ENCODE data around the gene KRT10.
"Not testable (repeated sequence)": the region's sequence is repeated elsewhere in the genome, so short reads cannot be mapped to it uniquely, and the experiment has no call there.

The KRT10 gene

GRCh38 chr17:40822132-40822812 lies at the start of gene KRT10:
Gene KRT10 (minus strand): TSS chr17:40822614. CDS start chr17:40822585, 29 bp downstream.
- no peak for DNase-seq (ENCODE audit: low read depth in 1 of 2, low spot score in 1 of 2)

GRCh38 chr17:40871316-40871715 lies 48.9 kb upstream of the KRT10 start:
- no peak for DNase-seq (ENCODE audit: low read depth in 1 of 2, low spot score in 1 of 2)

- no peak for DNase-seq (ENCODE audit: low read depth in 1 of 2, low spot score in 1 of 2)
These were observed 47.7 kb upstream of the KRT10 start for GRCh38 chr17:40870136-40870535.

GRCh38 chr17:40866838-40867237 lies 44.4 kb upstream of the KRT10 start, which contains the start of gene KRT12:
Gene KRT12 (minus strand): TSS chr17:40867223. CDS start chr17:40867186, 37 bp downstream.
- no peak for DNase-seq (ENCODE audit: low read depth in 1 of 2, low spot score in 1 of 2)

GRCh38 chr17:40864661-40865390 lies 42.4 kb upstream of the KRT10 start:
- DNase-seq (ENCODE audit: low read depth in 1 of 2, low spot score in 1 of 2), result no peak

GRCh38 chr17:40862985-40863733 lies 40.7 kb upstream of the KRT10 start:
- no peak for DNase-seq (ENCODE audit: low read depth in 1 of 2, low spot score in 1 of 2)

- DNase-seq (ENCODE audit: low read depth in 1 of 2, low spot score in 1 of 2), result no peak
These were observed 37.1 kb upstream of the KRT10 start for GRCh38 chr17:40859536-40859935.

- DNase-seq (ENCODE audit: low read depth in 1 of 2, low spot score in 1 of 2), result not testable (repeated sequence)
These were observed 36.3 kb upstream of the KRT10 start for GRCh38 chr17:40858667-40859066.

- no peak for DNase-seq (ENCODE audit: low read depth in 1 of 2, low spot score in 1 of 2)
These were observed 35.1 kb upstream of the KRT10 start for GRCh38 chr17:40857535-40857934.

GRCh38 chr17:40854175-40854814 lies 31.9 kb upstream of the KRT10 start:
- DNase-seq (ENCODE audit: low read depth in 1 of 2, low spot score in 1 of 2), result no peak

- no peak for DNase-seq (ENCODE audit: low read depth in 1 of 2, low spot score in 1 of 2)
These were observed 29.9 kb upstream of the KRT10 start for GRCh38 chr17:40852364-40852763.

GRCh38 chr17:40850293-40850972 lies 28.0 kb upstream of the KRT10 start:
- no peak for DNase-seq (ENCODE audit: low read depth in 1 of 2, low spot score in 1 of 2)

GRCh38 chr17:40849723-40850122 lies 27.3 kb upstream of the KRT10 start:
- DNase-seq (ENCODE audit: low read depth in 1 of 2, low spot score in 1 of 2), result no peak

GRCh38 chr17:40848583-40849235 lies 26.3 kb upstream of the KRT10 start:
- DNase-seq (ENCODE audit: low read depth in 1 of 2, low spot score in 1 of 2), result no peak

- no peak for DNase-seq (ENCODE audit: low read depth in 1 of 2, low spot score in 1 of 2)
These were observed 24.2 kb upstream of the KRT10 start for GRCh38 chr17:40846515-40847144.

GRCh38 chr17:40844671-40845107 lies 22.3 kb upstream of the KRT10 start:
- DNase-seq (ENCODE audit: low read depth in 1 of 2, low spot score in 1 of 2), result no peak

GRCh38 chr17:40843242-40843641 lies 20.8 kb upstream of the KRT10 start:
- no peak for DNase-seq (ENCODE audit: low read depth in 1 of 2, low spot score in 1 of 2)

- no peak for DNase-seq (ENCODE audit: low read depth in 1 of 2, low spot score in 1 of 2)
These were observed 18.8 kb upstream of the KRT10 start for GRCh38 chr17:40841246-40841645.

- DNase-seq (ENCODE audit: low read depth in 1 of 2, low spot score in 1 of 2), result no peak
These were observed 16.8 kb upstream of the KRT10 start for GRCh38 chr17:40839194-40839593.

GRCh38 chr17:40836020-40836419 lies 13.6 kb upstream of the KRT10 start:
- DNase-seq (ENCODE audit: low read depth in 1 of 2, low spot score in 1 of 2), result no peak
